Stimulated activated CD8-positive, alpha-beta memory T cell treated with anti-CD3 and anti-CD28 coated beads, Interleukin-12 subunit alpha, Interleukin-12 subunit beta, amount 100 ng/mL, for 4 hours (primary cell): ENCODE measurements around the gene RBMS3.
"Not testable (repeated sequence)": the region's sequence is repeated elsewhere in the genome, so short reads cannot be mapped to it uniquely, and the experiment has no call there.

Source experiments
- DNase-seq: peaks from one replicate; pipeline ENCODE4 v3.0.0-alpha.2; 2020; ENCODE audit warnings: low read depth

The RBMS3 gene

DNA sequence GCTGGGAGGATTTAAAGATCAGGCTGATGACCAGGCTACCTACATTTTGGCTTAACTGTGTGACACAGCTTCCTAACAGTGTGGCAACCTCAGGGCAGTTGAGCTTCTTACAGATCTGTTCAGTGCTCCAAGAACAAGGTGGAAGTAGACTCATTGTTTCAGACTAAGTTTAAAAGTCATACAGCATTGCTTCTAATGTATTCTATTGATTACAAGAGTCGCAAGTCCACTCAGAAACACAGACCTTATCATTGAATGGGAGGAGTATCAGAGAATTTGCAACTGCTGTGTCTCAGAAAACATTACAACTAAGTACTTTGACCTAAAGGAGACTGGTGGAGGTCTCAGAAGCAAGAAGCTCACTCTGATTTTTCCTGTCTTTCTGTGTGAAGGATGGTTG is 746.0 kb downstream of the RBMS3 start:
- no peak for DNase-seq

DNA sequence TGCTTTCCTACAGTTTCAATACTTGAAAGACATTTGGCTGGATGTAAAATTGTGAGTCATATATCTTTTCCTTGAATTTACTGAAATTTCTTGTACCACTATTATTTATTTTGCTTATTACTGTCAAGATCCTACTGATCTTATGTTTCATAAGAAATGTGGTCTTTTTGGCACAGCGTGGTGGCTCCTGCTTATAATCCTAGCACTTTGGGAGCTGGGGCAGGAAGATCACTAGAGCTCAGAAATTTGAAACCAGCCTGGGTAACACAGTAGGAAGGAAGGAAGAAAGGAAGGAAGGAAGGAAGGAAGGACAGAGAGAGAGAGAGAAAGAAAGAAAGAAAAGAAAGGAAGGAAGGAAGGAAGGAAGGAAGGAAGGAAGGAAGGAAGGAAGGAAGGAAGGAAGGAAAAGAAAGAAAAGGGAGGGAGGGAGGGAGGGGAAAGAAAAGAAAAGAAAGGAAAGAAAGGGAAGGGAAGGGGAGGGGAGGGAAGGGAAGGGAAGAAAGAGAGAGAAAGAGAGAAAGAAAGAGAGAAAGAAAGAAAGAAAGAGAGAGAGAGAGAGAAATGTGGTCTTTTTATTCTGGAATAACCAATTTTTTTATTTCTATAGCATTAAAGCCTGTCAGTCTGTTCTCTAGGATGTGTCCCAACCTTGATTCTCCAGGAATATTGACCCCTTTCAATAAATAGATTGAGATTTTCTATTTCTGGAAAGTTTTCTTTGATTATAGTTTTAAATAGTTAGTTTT is 753.5 kb downstream of the RBMS3 start:
- DNase-seq: no peak

DNA sequence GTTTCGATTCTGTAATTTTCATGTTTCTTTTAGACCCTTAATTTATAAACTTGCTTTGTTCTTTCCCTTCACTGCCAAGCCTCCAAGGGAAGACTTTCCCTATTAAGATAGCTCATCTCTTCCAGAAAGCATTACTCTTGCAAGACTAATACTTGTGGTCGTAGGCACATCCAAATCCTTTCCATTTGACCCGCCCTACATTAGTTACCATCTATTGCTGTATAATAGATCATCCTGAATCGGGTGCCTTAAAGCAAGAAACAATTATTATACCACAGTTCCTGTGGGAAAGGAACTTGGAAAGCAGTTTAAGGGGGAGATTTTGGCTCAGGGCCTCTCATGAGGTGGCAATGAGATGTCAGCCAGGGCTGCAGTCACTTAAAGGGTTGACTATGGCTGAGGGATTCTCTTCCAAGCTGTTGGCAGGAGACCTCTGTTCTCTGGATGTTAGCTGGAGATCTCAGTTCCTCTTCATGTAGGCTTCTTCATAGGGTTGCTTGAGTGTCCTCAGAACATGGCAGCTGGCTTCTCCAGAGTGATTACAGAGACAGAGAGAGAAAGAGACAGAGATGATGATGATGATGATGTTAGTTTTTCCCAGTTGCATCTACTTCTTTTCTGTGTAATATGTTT is 755.2 kb downstream of the RBMS3 start:
- DNase-seq: no peak

DNA sequence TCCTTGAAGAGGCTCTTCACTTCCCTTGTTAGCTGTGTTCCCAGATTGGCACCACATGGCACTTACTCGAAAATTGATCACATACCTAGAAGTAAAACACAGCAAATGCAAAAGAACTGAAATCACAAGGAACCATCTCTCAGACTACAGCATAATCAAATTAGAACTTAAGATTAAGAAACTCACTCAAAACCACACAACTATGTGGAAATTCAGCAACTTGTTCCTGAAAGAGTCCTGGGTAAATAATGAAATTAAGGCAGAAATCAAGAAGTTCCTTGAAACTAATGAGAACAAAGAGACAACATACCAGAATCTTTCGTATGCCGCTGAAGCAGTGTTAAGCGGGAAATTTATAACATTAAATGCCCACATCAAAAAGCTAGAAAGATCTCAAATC is 759.3 kb downstream of the RBMS3 start:
- DNase-seq: no peak

DNA sequence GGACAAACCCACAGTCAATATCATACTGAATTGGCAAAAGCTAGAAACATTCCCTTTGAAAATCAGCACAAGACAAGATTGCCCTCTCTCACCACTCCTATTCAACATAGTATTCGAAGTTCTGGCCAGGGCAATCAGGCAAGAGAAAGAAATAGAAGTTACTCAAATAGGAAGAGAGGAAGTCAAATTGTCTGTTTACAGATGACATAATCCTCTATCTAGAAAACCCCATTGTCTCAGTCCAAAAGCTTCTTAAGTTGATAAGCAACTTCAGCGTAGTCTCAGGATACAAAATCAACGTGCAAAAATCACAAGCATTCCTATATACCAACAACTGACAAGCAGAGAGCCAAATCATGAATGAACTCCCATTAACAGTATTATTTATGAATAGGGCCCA is 760.6 kb downstream of the RBMS3 start:
- DNase-seq: not testable (repeated sequence)

DNA sequence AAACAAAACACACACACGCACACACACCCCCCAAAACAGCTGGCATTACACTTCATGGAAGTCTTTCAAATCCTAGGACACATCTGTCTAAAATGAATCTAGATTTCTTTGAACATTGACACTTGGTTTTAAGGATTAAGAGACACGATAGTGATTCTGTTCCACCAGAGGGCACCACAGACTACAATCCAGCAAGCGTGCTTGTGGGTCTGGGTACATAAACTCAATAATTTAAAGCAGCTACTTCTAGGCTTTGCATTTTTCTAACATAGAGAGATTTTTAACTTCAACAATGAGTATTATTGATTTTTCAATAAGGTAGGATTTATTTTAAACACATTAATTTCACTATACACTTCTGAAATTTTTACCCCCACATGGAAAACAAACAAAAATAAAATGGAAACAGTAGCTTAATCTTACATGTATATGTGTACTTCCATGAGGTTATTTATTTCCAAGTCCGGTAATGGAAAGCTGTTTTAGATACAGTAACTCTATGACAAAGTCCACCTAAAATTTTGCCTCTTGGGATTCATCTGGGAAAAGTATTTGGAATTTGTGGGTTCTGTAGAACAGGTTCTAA is 761.5 kb downstream of the RBMS3 start:
- DNase-seq: peak; percentile 5

DNA sequence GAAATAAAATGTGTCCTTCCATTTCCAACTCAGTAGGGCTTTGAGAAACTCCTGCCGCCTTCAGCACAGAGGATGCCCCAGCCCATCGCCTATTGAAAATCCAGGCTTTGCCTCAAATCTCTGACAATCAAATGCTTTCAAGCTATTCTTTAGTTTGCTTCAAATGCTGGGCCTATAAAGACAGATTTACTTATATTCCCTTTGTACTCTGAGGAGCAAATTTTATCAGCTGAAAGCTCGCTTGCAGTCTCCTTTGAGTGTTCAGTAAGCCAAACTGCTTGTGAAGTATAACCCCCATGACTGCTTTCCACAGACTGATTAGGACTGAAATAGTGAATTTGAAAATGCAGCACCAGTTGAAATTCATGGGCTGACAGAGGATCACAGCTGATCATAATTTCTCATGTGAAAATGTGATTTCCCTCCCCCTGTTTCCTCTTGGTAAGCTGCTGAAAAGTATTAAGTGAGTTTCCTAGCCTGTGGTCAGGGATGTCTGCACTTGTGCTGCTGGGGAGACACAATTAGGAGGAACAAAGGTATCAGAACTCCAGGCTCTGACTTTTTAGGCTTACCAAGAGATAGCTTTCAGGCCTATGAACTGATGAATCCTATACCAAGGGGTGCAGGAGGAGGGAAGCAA is 762.2 kb downstream of the RBMS3 start:
- DNase-seq: no peak

DNA sequence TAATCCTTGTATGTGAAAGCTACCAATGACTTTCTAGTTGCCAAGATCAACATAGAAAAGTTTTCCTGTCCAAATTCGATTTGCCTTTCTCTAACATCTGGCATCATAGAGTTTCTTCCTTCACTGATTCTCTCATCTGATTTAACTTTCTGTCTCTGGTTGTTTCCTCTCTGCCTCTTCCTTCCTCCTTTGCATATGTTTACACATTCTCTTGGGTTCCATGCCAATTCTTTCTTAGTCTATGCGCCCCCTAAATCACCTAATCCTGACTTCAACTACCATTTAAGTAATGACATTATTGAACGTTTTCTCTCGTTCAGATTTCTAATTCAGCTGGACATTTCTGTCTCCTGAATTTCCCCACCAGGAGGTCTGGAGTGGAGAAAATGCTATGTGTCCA is 763.6 kb downstream of the RBMS3 start:
- DNase-seq: no peak

DNA sequence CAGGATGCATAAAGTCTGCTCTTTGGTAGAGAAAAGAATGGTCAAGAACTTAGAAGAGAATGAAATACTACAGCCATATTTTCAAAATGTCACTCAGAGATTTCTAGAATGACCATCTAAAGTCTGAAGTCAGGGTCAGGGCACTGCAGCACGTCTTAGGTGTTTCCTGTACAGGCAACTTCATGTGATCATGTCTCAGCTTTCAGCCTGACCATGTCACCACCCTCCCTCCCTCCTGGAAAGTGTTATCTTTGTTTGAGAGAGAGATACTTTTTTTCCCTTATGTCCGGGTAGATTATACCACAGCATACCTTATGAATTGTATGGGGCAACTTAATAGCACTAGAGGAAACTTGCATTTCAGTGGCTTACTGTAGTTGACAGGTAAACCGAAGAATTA is 767.6 kb downstream of the RBMS3 start:
- no peak for DNase-seq

DNA sequence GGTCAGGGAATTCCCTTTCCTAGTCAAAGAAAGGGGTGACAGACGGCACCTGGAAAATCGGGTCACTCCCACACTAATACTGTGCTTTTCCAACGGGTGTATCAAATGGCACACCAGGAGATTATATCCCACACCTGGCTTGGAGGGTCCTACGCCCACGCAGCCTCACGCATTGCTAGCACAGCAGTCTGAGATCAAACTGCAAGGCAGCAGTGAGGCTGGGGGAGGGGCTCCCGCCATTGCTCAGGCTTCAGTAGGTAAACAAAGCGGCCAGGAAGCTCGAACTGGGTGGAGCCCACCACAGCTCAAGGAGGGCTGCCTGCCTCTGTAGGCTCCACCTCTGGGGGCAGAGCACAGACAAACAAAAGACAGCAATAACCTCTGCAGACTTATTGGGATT is 769.2 kb downstream of the RBMS3 start:
- not testable (repeated sequence) for DNase-seq

DNA sequence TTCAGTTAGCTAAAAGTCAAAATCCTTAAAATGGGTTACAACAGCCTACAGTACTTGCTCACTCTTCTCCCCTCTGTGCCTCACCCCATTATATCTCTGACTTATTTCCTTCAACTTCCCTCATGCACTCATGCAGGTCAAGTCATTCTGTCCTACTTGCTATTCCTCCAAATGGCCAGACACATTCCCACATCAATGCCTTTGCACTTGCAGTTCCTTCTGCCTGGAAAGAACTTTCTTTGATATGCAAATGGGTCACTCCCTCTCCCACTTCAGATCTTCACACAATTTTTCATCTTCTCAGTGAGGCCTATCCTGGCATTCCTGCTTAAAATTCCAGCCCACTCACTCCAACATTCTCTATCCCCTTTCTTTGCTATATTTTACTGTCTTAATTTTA is 778.4 kb downstream of the RBMS3 start:
- no peak for DNase-seq
